ENCODE measurements around the gene PALD1. TPM values are rescaled to one million over a fixed set of nuclear protein-coding genes. Genes with fewer than 3 reads are reported as not detected.

The PALD1 gene
- total and polyA plus RNA-seq, 2 of the 13 experiments (the other 11 are each of a cell fraction or from before 2014, with no cell fraction given): 0.07 to 0.09 TPM

DNA sequence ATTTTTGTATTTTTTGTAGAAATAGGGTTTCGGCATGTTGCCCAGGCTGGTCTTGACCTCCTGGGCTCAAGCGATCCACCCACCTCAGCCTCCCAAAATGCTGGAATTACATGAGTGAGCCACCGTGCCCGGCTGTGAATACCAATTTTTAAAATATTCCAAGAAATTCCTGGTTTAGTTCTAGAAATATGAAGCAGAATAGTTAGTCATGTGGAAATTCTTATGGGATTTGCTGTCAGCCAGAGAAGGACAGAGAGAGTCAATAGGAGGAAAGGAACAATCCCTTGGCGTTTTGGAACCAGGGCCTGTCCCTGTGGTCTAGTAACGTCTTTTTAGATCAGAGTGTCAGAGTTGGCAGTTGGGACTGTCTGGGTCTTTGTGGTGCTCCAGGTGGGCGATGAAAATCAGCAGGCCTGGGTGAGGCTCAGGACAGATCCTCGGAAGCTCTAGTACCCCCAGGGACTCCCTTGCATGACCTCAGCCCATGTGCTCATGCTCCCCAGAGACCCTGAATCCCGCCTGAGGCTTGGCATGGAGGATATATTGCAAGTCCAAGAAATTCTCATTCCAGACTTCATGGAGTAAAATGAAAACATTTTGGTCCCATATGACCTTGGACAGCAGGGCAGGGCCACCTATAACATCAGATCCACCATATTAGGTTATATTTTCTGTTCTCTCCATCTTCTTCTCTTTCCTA is 44.8 kb upstream of the PALD1 start (continued):
- TF ChIP-seq, protein P1, sequence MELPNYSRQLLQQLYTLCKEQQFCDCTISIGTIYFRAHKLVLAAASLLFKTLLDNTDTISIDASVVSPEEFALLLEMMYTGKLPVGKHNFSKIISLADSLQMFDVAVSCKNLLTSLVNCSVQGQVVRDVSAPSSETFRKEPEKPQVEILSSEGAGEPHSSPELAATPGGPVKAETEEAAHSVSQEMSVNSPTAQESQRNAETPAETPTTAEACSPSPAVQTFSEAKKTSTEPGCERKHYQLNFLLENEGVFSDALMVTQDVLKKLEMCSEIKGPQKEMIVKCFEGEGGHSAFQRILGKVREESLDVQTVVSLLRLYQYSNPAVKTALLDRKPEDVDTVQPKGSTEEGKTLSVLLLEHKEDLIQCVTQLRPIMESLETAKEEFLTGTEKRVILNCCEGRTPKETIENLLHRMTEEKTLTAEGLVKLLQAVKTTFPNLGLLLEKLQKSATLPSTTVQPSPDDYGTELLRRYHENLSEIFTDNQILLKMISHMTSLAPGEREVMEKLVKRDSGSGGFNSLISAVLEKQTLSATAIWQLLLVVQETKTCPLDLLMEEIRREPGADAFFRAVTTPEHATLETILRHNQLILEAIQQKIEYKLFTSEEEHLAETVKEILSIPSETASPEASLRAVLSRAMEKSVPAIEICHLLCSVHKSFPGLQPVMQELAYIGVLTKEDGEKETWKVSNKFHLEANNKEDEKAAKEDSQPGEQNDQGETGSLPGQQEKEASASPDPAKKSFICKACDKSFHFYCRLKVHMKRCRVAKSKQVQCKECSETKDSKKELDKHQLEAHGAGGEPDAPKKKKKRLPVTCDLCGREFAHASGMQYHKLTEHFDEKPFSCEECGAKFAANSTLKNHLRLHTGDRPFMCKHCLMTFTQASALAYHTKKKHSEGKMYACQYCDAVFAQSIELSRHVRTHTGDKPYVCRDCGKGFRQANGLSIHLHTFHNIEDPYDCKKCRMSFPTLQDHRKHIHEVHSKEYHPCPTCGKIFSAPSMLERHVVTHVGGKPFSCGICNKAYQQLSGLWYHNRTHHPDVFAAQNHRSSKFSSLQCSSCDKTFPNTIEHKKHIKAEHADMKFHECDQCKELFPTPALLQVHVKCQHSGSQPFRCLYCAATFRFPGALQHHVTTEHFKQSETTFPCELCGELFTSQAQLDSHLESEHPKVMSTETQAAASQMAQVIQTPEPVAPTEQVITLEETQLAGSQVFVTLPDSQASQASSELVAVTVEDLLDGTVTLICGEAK (IDR thresholded peaks at IDR 0.05): no peak
- TF ChIP-seq, protein P1 (CRISPR knock-in tag; IDR thresholded peaks at IDR 0.05): no peak
- no peak for TF ChIP-seq GPN1 (CRISPR knock-in tag; IDR thresholded peaks at IDR 0.05; ENCODE audit: borderline replicate concordance)

Data from HepG2 (cell line).